ENCODE results near the gene D2HGDH.

Gene D2HGDH

DNA sequence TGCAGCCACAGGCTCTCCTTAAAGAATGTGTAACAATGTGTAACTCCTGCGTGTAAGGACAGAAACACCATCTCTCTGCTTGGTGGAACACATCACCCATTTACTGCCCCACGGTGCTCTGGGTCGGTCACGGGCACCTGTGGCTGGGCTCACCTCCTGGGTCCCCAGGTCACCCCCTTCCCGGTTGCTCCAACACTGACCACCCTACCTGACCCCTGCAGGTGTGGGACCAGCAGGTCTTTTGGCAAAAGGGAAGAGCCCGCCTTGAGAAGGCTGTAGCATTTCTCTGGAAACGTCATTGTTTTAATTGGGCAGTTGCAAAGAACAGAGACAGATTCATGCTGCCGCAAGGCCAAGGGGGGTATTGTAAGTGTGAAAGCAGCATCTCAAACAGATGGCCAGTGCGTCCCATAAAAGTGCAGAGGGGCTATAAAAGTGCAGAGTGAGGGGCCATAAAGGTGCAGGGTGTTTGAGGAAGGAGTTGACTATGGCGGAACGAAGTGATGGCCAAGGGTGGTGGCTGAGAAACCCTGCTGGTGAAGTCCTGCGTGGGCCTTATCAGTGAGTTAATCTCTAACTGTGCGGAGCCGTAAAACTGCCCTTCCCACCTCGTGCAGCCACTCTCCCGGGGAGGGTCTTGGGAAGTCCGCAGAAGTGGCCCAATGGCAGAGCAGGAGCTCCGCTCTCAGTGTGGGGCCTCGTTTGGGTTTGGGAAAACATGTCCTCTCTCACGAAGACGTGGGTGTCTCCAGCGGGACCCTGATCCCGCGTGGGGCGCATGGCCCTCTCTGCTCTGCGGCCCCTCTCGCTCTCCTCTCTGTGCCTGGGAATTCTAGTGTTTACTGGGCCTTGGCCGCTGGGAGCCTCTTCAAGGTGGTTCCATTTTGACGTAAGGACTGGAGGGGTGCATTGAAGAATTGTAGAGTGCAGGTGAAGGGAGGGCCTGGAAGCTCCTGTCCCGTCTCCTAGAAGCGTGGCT, 60.9 kb downstream of the D2HGDH start:
- TF ChIP-seq, protein P1, sequence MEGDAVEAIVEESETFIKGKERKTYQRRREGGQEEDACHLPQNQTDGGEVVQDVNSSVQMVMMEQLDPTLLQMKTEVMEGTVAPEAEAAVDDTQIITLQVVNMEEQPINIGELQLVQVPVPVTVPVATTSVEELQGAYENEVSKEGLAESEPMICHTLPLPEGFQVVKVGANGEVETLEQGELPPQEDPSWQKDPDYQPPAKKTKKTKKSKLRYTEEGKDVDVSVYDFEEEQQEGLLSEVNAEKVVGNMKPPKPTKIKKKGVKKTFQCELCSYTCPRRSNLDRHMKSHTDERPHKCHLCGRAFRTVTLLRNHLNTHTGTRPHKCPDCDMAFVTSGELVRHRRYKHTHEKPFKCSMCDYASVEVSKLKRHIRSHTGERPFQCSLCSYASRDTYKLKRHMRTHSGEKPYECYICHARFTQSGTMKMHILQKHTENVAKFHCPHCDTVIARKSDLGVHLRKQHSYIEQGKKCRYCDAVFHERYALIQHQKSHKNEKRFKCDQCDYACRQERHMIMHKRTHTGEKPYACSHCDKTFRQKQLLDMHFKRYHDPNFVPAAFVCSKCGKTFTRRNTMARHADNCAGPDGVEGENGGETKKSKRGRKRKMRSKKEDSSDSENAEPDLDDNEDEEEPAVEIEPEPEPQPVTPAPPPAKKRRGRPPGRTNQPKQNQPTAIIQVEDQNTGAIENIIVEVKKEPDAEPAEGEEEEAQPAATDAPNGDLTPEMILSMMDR (IDR thresholded peaks at IDR 0.05; ENCODE audit: insufficient read depth, missing control alignments): no peak
- DNase-seq (ENCODE audit: insufficient read length, low spot score) (no peak), FAIRE-seq (no peak)

DNA sequence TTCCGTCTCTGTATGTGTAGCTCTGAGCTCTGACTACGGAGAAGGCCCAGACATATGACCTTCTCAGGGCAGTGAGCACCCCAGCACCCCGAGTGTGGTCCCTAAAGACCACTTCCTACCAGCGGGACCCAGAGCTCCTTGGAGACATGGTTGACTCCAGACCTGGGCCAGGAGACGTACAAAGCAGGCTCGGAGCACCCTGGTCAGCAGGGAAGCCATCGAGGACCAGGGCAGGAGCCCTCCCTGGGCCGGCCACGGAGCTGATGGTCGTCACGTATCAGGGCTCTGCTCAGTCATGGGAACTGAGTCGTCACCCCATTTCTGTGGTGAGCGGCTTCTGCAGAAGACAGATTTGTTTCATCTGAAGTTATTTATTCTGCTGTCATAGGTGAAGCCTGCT, 61.8 kb downstream of the D2HGDH start:
- DNase-seq (ENCODE audit: insufficient read length, low spot score) (no peak), FAIRE-seq (no peak)
- TF ChIP-seq, protein P1 (IDR thresholded peaks at IDR 0.05; ENCODE audit: insufficient read depth, missing control alignments): no peak

DNA sequence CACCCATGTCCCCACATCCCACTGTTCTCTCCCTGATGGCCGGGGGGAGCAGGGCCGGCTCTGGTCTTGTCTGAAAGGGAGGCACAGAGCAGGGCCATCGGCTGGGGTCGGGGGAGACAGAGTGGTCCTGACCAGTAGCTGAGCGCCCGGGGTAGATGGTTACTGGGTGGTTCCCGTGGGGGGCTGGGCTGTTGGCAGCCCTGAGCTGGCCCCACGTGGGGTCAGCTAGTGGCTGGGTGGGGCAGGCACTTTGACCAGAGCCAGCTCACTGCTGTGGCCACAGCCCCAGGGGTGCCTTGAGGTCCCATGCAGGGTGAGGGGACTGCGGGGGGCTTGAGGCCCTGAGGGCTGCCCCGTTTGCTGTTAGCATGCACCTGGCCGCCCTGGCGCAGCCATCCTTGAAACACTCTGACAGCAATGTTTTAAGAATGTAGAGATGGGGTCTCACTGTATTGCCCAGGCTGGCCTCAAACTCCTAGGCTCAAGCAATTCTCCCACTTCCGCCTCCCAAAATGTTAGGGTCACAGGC, 62.2 kb downstream of the D2HGDH start:
- TF ChIP-seq, protein P1 (IDR thresholded peaks at IDR 0.05; ENCODE audit: insufficient read depth, missing control alignments): no peak
- FAIRE-seq (no peak), DNase-seq (ENCODE audit: insufficient read length, low spot score) (no peak)

DNA sequence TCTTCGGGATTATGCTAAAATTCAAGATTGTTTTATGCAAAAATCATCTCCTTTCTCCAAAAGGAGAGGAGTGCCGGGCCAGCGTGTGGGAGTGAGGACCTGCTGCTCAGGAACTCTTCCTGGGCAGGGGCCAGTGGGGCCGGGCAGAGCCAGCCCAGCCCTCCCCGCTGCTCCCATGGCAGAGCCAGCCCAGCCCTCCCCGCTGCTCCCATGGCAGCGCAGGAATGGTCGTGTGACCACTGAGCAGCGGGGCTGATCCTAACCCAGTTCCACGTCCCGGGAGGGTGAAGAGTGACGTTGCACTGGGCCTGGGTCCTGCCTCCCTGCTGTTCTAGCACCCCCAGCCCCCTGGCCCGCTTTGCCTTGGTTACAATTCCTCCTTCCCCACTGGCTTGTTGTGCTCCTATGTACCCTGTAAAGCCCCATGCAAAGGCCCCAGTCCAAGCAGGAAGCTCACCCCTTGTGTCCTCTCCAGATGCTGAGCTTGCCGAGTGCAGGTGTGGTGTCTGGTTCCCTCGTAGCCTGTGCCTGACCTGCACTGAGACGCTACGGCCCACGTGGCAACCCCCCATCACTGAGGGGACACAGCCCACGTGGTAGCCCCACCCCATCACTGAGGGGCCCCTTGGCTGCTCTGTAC, 63.1 kb downstream of the D2HGDH start:
- FAIRE-seq: no peak
- TF ChIP-seq, protein P1 (IDR thresholded peaks at IDR 0.05; ENCODE audit: insufficient read depth, missing control alignments): no peak
- peak; percentile 23 for DNase-seq (ENCODE audit: insufficient read length, low spot score)

DNA sequence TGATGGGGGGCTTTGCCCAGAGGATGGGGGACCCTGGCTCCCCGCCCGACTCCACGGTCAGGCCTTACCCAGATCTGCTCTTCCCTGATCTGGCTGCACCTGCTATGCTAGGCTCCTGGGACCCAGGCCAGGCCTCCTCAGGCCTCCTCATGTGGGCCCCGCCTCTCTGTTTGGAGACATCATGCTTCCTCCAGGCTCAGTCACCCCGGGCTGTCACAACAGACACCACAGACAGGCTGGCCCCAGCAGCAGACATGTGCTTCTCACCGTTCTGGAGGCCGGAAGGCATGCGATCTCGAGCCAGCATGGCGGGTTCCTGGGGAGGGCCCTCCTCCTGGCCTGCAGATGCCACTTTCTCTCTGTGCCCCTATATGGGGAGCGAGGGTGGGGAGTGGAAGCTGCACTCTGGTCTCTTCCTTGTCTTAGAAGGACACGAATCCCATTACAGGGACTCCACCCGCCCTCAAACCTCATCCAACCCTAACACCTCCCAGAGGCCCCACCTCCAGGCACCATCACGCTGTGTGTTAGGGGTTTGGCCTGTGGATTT, 63.7 kb downstream of the D2HGDH start:
- FAIRE-seq: no peak
- TF ChIP-seq, protein P1 (IDR thresholded peaks at IDR 0.05; ENCODE audit: insufficient read depth, missing control alignments): no peak
- no peak for DNase-seq (ENCODE audit: insufficient read length, low spot score)

DNA sequence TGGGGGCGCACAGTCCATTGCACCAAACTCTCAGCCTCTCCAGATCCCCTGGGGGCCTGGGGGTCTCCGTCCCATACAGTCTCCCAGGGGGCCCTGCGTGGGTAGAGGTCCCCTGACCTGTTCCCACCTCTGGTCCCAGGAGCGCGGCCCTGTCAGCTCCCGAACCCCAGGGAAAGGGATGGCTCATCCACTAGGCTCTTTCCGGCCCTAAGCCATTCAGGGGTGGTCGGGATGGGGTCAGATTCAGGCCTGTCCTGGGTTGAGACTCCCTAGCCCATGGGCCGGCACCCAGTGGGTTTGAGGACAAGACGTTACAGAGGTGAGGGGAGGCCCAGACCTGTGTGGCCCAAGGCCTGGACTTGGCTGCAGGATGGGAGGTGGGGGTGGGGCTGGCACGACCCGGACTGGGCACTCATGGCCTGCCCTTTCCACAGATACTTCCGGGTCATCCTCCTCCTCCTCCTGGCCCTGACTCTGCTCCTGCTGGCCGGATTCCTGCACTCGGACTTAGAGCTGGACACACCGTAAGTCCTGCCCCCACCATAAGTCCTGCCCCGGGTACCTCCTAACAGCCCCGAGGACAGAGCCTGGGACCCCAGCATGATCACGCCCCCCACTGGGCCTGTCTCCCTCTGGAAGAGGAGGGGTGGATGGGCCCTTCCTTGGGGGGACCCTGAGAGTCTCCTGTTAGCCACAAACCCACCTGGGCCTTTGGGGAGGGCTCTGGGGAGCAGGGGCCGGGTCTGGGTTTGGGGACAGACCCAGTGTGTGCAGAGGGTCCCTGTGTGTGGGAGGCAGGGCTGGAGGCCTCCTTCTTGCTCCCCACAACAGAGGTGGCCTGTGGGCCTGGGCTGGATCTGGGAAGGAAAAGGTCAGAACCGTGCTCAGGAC, 64.4 kb downstream of the D2HGDH start:
- TF ChIP-seq, protein P1 (IDR thresholded peaks at IDR 0.05; ENCODE audit: insufficient read depth, missing control alignments): no peak
- no peak for FAIRE-seq

More for the DNA sequence above, 64.4 kb downstream of the D2HGDH start:
- DNase-seq (ENCODE audit: insufficient read length, low spot score): peak; percentile 11

Data from D721Med (cell line).